HEK293 (cell line): Measurements from ENCODE around the gene NCK2.

Experiments
- CTCF ChIA-PET: fragments of 350-600 bp; formaldehyde crosslinking; extraction: SDS; loops from one replicate; lab custom pipeline; 2021; ENCODE audit warnings: antibody characterized with exemption; lab: Yijun Ruan, JAX
- POLR2A ChIA-PET: fragments of 300-600 bp; formaldehyde crosslinking; extraction: SDS; loops from one replicate; lab custom pipeline; 2020; ENCODE audit warnings: antibody characterized with exemption, inconsistent platforms; lab: Yijun Ruan, JAX
- H3K27ac ChIP-seq: fragments of 200-500 bp; sonication (Bioruptor generic); 2 replicates; pipeline ENCODE4 v1.5.1; 2014; ENCODE audit warnings: low read depth, low read length, control low read depth, inconsistent platforms; ENCODE audit errors: extremely low read depth
- H3K36me3 ChIP-seq, 2 experiments: fragments of 200-500 bp in 1 of 2; sonication (Bioruptor generic) in 1 of 2; 1 replicate in 1 of 2; 2 replicates in 1 of 2; pipeline ENCODE4 v1.5.1; 2014 to 2017; ENCODE audit warnings: inconsistent platforms in 2 of 2, low read length in 2 of 2; ENCODE audit not compliant: control insufficient read depth in 2 of 2, insufficient read depth in 1 of 2
- H3K4me1 ChIP-seq: fragments of 200-500 bp; sonication (Bioruptor generic); 2 replicates; pipeline ENCODE4 v1.5.1; 2014; ENCODE audit warnings: mild to moderate bottlenecking, low read length, inconsistent platforms; ENCODE audit not compliant: control insufficient read depth, insufficient read depth
- H3K4me3 ChIP-seq: 2 replicates; pipeline ENCODE4 v1.5.1; 2011; ENCODE audit warnings: low read depth, mild to moderate bottlenecking, control low read depth, low read length, moderate library complexity
- H3K9me3 ChIP-seq: fragments of 200-500 bp; sonication (Bioruptor generic); 2 replicates; pipeline ENCODE4 v1.5.1; 2014; ENCODE audit warnings: low read depth, low read length, inconsistent platforms; ENCODE audit not compliant: control insufficient read depth, insufficient read depth
- MEIS1 ChIP-seq: sonication (generic); formaldehyde crosslinking; IDR thresholded peaks from 2 replicates; pipeline ENCODE4 v1.8.1; 2022; ENCODE audit warnings: missing genetic modification reagents, mild to moderate bottlenecking, borderline replicate concordance
- REPIN1 ChIP-seq: fragments of 450-650 bp; formaldehyde crosslinking; IDR thresholded peaks from 2 replicates; pipeline ENCODE4 v1.5.1; 2017; ENCODE audit warnings: missing biosample characterization, missing genetic modification characterization, low read depth
- SP3 ChIP-seq: fragments of 450-650 bp; formaldehyde crosslinking; IDR thresholded peaks from 2 replicates; pipeline ENCODE4 v1.5.1; 2016; ENCODE audit warnings: missing biosample characterization, missing genetic modification characterization
- ZBTB1 ChIP-seq: fragments of 450-650 bp; formaldehyde crosslinking; IDR thresholded peaks from 2 replicates; pipeline ENCODE4 v1.5.1; 2016; ENCODE audit warnings: missing biosample characterization, missing genetic modification characterization
- ZFP41 ChIP-seq: fragments of 450-650 bp; formaldehyde crosslinking; IDR thresholded peaks from 2 replicates; pipeline ENCODE4 v1.5.1; 2016; ENCODE audit warnings: missing biosample characterization, missing genetic modification characterization, borderline replicate concordance
- ZNF114 ChIP-seq: fragments of 450-650 bp; formaldehyde crosslinking; IDR thresholded peaks from 2 replicates; pipeline ENCODE4 v1.5.0; 2017; ENCODE audit warnings: missing biosample characterization, missing genetic modification characterization
- ZNF221 ChIP-seq: fragments of 450-650 bp; formaldehyde crosslinking; IDR thresholded peaks from 2 replicates; pipeline ENCODE4 v1.5.1; 2017; ENCODE audit warnings: missing biosample characterization, missing genetic modification characterization, borderline replicate concordance
- ZNF311 ChIP-seq: fragments of 450-650 bp; formaldehyde crosslinking; IDR thresholded peaks from 2 replicates; pipeline ENCODE4 v1.5.1; 2017; ENCODE audit warnings: missing biosample characterization, missing genetic modification characterization, borderline replicate concordance
- ZNF354C ChIP-seq: fragments of 450-650 bp; formaldehyde crosslinking; IDR thresholded peaks from 2 replicates; pipeline ENCODE4 v1.5.1; 2016; ENCODE audit warnings: missing biosample characterization, missing genetic modification characterization, low read depth, borderline replicate concordance
- ZNF391 ChIP-seq: fragments of 450-650 bp; formaldehyde crosslinking; IDR thresholded peaks from 2 replicates; pipeline ENCODE4 v1.5.1; 2016; ENCODE audit warnings: low read depth, missing biosample characterization, missing genetic modification characterization, borderline replicate concordance
- ZNF404 ChIP-seq: fragments of 450-650 bp; formaldehyde crosslinking; IDR thresholded peaks from 2 replicates; pipeline ENCODE4 v1.5.1; 2017; ENCODE audit warnings: missing biosample characterization, missing genetic modification characterization
- ZNF473 ChIP-seq: fragments of 450-650 bp; formaldehyde crosslinking; IDR thresholded peaks from 2 replicates; pipeline ENCODE4 v1.5.1; 2017; ENCODE audit warnings: missing biosample characterization, missing genetic modification characterization
- ZNF513 ChIP-seq: fragments of 450-650 bp; IDR thresholded peaks from 2 replicates; pipeline ENCODE4 v1.5.1; 2018; ENCODE audit warnings: missing biosample characterization, missing genetic modification characterization
- ZNF558 ChIP-seq: fragments of 450-650 bp; formaldehyde crosslinking; IDR thresholded peaks from 2 replicates; pipeline ENCODE4 v1.5.1; 2016; ENCODE audit warnings: missing biosample characterization, missing genetic modification characterization
- ZNF664 ChIP-seq: fragments of 450-650 bp; formaldehyde crosslinking; IDR thresholded peaks from 2 replicates; pipeline ENCODE4 v1.5.1; 2016; ENCODE audit warnings: missing biosample characterization, missing genetic modification characterization
- TF ChIP-seq, protein P1 (sequence below): sonication (generic); formaldehyde crosslinking; IDR thresholded peaks from 2 replicates; pipeline ENCODE4 v1.8.1; 2022; ENCODE audit warnings: mild to moderate bottlenecking, moderate library complexity, missing genetic modification reagents
- TF ChIP-seq, protein P2 (sequence below): fragments of 450-650 bp; formaldehyde crosslinking; IDR thresholded peaks from 2 replicates; pipeline ENCODE4 v1.5.1; 2016; ENCODE audit warnings: missing biosample characterization, missing genetic modification characterization

Gene NCK2

GRCh38 chr2:105782123-105782522, 37.4 kb downstream of the NCK2 start:
- Histone ChIP-seq H3K9me3 (no peaks in the 10 kb centered on the region), H3K4me1 (no peaks in the 10 kb centered on the region), H3K36me3 (peaks cover 0 to 3% of the 10 kb centered on the region in 2 experiments; a peak in 1 of 3 replicates), H3K27ac (no peak overlapping the region), H3K4me3 (no peak overlapping the region)
- ChIA-PET CTCF (no interaction called here), POLR2A (no interaction called here)
- TF ChIP-seq REPIN1 (tag by site-specific recombination) (no peak), ZFP41 (tag by site-specific recombination) (no peak), ZNF664 (tag by site-specific recombination) (no peak), ZBTB1 (tag by site-specific recombination) (no peak), SP3 (tag by site-specific recombination) (no peak), ZNF221 (no peak), ZNF311 (no peak), ZNF354C (no peak), ZNF114 (no peak), MEIS1 (CRISPR knock-in tag) (no peak), ZNF473 (tag by site-specific recombination) (no peak), ZNF404 (tag by site-specific recombination) (no peak), ZNF513 (tag by site-specific recombination) (no peak)
- TF ChIP-seq, protein P1, sequence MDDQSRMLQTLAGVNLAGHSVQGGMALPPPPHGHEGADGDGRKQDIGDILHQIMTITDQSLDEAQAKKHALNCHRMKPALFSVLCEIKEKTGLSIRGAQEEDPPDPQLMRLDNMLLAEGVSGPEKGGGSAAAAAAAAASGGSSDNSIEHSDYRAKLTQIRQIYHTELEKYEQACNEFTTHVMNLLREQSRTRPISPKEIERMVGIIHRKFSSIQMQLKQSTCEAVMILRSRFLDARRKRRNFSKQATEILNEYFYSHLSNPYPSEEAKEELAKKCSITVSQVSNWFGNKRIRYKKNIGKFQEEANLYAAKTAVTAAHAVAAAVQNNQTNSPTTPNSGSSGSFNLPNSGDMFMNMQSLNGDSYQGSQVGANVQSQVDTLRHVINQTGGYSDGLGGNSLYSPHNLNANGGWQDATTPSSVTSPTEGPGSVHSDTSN, result no peak

- Histone ChIP-seq H3K36me3 (peaks cover 0 to 1% of the 10 kb centered on the region in 2 experiments; a peak in 1 of 3 replicates), H3K27ac (no peak overlapping the region), H3K9me3 (no peaks in the 10 kb centered on the region), H3K4me3 (no peak overlapping the region)
- TF ChIP-seq, protein P2, sequence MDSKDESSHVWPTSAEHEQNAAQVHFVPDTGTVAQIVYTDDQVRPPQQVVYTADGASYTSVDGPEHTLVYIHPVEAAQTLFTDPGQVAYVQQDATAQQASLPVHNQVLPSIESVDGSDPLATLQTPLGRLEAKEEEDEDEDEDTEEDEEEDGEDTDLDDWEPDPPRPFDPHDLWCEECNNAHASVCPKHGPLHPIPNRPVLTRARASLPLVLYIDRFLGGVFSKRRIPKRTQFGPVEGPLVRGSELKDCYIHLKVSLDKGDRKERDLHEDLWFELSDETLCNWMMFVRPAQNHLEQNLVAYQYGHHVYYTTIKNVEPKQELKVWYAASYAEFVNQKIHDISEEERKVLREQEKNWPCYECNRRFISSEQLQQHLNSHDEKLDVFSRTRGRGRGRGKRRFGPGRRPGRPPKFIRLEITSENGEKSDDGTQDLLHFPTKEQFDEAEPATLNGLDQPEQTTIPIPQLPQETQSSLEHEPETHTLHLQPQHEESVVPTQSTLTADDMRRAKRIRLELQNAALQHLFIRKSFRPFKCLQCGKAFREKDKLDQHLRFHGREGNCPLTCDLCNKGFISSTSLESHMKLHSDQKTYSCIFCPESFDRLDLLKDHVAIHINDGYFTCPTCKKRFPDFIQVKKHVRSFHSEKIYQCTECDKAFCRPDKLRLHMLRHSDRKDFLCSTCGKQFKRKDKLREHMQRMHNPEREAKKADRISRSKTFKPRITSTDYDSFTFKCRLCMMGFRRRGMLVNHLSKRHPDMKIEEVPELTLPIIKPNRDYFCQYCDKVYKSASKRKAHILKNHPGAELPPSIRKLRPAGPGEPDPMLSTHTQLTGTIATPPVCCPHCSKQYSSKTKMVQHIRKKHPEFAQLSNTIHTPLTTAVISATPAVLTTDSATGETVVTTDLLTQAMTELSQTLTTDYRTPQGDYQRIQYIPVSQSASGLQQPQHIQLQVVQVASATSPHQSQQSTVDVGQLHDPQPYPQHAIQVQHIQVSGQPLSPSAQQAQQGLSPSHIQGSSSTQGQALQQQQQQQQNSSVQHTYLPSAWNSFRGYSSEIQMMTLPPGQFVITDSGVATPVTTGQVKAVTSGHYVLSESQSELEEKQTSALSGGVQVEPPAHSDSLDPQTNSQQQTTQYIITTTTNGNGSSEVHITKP (tag by site-specific recombination), result no peak
- no peak for TF ChIP-seq ZNF391 (tag by site-specific recombination)
- TF ChIP-seq ZNF558 (tag by site-specific recombination), result no peak
- TF ChIP-seq, all 188 proteins: peak for 0
- no peaks in the 10 kb centered on the region for H3K4me1 ChIP-seq
- ChIA-PET CTCF (interaction anchor here (0.6 kb wide), 2 partner anchors 82 to 174 kb away, joined by 3 to 4 read pairs; no protein-coding TSS in a partner anchor), POLR2A (no interaction called here)
Observed at GRCh38 chr2:105782646-105783045, 37.9 kb downstream of the NCK2 start.
